ENCODE data around the gene PDX1. TPM values are rescaled to one million over a fixed set of nuclear protein-coding genes. Genes with fewer than 3 reads are reported as not detected.

The PDX1 gene
- total and polyA plus RNA-seq, 9 of the 15 experiments (the other 6 are each of a cell fraction or from before 2014, with no cell fraction given), result not detected

DNA sequence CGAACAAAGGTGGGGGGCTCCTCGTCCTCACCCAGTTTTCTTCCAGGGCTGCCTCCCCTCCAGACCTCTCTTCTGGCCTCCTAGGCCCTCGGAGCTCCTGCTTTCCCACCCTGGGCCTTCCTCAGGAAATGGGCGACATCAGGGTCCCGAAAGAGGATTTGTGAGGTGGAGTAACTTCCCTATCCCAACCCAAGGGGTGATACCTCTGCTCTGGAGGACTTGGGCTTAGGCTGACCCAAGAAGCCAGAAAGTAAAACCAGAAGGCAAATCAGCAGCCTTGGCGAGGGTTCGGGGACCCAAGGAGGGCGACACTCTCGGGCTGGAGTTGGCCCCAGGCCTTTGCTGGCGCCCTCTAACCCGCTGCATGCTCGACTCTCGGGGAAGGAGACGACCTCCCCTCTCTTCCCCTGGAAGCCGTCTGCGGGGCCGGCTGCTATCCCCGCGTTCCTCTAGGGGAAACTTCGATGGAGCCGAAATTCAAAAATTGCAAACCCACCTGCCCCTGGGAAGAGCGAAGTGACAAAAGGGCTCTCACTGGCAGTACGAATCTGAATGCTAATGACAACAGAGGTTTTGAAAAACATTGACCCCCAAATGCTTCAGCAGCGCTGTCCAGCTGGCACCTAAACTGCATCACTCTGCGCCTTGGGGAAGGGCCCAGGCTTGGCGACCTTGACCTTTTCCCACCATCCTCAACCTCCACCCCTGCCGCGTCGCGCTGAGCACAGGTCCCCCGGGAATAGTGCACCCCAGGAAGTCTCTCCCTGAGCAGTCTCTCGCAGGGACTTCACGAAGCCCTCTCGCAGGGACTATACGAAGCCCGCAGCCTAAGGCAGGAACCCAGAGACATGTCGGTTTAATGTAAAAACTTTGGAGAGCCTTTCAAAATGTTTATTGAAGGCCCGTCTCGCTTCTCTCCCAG lies 2.4 kb downstream of the PDX1 start (continued):
- TF ChIP-seq, protein P1, sequence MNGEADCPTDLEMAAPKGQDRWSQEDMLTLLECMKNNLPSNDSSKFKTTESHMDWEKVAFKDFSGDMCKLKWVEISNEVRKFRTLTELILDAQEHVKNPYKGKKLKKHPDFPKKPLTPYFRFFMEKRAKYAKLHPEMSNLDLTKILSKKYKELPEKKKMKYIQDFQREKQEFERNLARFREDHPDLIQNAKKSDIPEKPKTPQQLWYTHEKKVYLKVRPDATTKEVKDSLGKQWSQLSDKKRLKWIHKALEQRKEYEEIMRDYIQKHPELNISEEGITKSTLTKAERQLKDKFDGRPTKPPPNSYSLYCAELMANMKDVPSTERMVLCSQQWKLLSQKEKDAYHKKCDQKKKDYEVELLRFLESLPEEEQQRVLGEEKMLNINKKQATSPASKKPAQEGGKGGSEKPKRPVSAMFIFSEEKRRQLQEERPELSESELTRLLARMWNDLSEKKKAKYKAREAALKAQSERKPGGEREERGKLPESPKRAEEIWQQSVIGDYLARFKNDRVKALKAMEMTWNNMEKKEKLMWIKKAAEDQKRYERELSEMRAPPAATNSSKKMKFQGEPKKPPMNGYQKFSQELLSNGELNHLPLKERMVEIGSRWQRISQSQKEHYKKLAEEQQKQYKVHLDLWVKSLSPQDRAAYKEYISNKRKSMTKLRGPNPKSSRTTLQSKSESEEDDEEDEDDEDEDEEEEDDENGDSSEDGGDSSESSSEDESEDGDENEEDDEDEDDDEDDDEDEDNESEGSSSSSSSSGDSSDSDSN (IDR thresholded peaks at IDR 0.05; ENCODE audit: borderline replicate concordance in 1 of 2, low read depth in 2 of 2, low read length in 2 of 2), result no peak
- no peak for TF ChIP-seq TCF3 (CRISPR knock-in tag; IDR thresholded peaks at IDR 0.05)
- no peak for TF ChIP-seq NR3C1 (CRISPR knock-in tag; IDR thresholded peaks at IDR 0.05)
- TF ChIP-seq, protein P2, sequence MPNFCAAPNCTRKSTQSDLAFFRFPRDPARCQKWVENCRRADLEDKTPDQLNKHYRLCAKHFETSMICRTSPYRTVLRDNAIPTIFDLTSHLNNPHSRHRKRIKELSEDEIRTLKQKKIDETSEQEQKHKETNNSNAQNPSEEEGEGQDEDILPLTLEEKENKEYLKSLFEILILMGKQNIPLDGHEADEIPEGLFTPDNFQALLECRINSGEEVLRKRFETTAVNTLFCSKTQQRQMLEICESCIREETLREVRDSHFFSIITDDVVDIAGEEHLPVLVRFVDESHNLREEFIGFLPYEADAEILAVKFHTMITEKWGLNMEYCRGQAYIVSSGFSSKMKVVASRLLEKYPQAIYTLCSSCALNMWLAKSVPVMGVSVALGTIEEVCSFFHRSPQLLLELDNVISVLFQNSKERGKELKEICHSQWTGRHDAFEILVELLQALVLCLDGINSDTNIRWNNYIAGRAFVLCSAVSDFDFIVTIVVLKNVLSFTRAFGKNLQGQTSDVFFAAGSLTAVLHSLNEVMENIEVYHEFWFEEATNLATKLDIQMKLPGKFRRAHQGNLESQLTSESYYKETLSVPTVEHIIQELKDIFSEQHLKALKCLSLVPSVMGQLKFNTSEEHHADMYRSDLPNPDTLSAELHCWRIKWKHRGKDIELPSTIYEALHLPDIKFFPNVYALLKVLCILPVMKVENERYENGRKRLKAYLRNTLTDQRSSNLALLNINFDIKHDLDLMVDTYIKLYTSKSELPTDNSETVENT (CRISPR knock-in tag; IDR thresholded peaks at IDR 0.05), result no peak
- TF ChIP-seq ETS2 (tag; IDR thresholded peaks at IDR 0.05; ENCODE audit: borderline replicate concordance, poor library complexity, severe bottlenecking), result no peak

Measured in K562 (cell line).